Skeletal muscle tissue (tissue), 4 donors: Measurements from ENCODE around the gene UGT1A3. TPM values are rescaled to one million over a fixed set of nuclear protein-coding genes. Genes with fewer than 3 reads are reported as not detected.
"Not testable (repeated sequence)": the region's sequence is repeated elsewhere in the genome, so short reads cannot be mapped to it uniquely, and the experiment has no call there.

Source experiments
- H3K27ac ChIP-seq: one replicate; pipeline ENCODE4 v1.7.0; 2013; ENCODE audit warnings: mild to moderate bottlenecking, low read depth, low read length, inconsistent platforms
- H3K27me3 ChIP-seq, 3 donors: one replicate each; pipeline ENCODE4 v1.7.0; 2013; ENCODE audit warnings: low read length in 3 of 3; ENCODE audit not compliant: control insufficient read depth in 3 of 3, insufficient read depth in 3 of 3
- H3K36me3 ChIP-seq, 3 donors: one replicate each; pipeline ENCODE4 v1.7.0; 2013; ENCODE audit warnings: low read length in 3 of 3; ENCODE audit not compliant: control insufficient read depth in 3 of 3, insufficient read depth in 3 of 3
- H3K4me1 ChIP-seq, 3 donors: one replicate each; pipeline ENCODE4 v1.7.0; 2013; ENCODE audit warnings: low read length in 3 of 3, mild to moderate bottlenecking in 3 of 3; ENCODE audit not compliant: control insufficient read depth in 3 of 3, insufficient read depth in 3 of 3
- H3K4me3 ChIP-seq, 3 donors: one replicate each; pipeline ENCODE4 v1.7.0; 2013; ENCODE audit warnings: low read length in 3 of 3
- H3K9ac ChIP-seq, 3 donors: one replicate each; pipeline ENCODE4 v1.7.0; 2013; ENCODE audit warnings: low read length in 3 of 3, mild to moderate bottlenecking in 3 of 3, moderate library complexity in 2 of 3, low read depth in 1 of 3
- H3K9me3 ChIP-seq, 3 donors: one replicate each; pipeline ENCODE4 v1.7.0; 2013; ENCODE audit warnings: low read length in 3 of 3; ENCODE audit not compliant: control insufficient read depth in 3 of 3
- total RNA-seq: library from RNA; depleted of rRNA; stranded (reverse); fragments of >200 nt; gene quantifications from one replicate; pipeline ENCODE4 v1.2.3, GENCODE V29; 2014
- donor health status: Osteomylitis.

UGT1A3 gene
- total RNA-seq, 1 donor from 2014 or later: not detected

DNA sequence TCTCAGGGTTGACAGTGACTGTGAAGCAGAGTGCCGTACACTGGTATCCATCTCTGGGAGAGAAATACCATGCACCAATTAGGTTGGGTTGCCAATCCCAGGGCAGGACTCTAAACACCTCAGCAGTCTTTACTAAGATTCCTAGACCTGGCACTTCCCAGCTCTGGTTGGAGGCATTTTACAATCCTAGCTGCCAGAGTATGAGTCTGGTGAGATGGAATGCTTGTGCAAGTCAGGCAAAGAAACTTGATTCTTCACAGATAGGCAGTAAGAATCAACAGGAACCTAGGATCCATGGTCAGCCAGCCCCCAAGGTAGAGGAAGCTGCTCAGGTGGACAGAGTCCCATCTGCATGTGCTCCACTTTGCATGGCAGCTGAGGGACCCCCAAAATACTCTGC is 22.1 kb upstream of the UGT1A3 start:
- H3K9ac ChIP-seq: no peak overlapping the region
- no peaks in the 10 kb centered on the region for H3K9me3 ChIP-seq
- no peaks in the 10 kb centered on the region for H3K27me3 ChIP-seq
- no peaks in the 10 kb centered on the region for H3K36me3 ChIP-seq
- H3K27ac ChIP-seq: no peak overlapping the region
- no peaks in the 10 kb centered on the region for H3K4me1 ChIP-seq
- H3K4me3 ChIP-seq: no peak overlapping the region

DNA sequence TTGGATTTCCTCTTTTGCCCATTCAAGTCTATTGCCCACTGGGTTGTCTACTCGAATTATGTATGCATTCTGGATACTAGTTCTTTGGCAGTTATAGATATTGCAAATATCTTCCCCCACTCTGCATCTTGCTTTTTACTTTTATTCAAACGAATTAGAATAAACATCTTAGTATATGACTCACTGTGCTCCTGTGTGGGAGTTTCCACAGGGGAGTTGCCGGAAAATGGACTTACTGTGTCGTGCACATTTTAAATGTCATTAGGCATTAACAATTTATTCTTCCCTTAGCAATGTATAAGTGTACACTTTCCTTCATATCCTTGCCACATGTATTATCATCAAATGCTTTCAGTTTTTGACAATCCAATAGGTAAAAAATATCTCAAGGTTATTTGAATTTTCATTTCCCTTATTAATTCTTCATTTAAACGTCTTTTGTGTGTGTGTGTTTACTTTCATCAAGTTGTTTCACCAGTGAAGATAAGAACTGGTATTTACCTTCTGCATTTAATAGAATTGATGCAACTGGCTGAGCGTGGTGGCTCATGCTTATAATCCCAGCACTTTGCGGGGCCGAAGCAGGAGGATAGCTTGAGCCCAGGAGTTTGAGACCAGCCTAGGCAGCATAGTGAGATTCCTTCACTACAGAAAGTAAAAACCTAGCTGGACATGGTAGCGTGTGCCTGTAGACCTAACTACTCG is 20.8 kb upstream of the UGT1A3 start:
- Histone ChIP-seq H3K27ac (no peak overlapping the region), H3K36me3 (no peaks in the 10 kb centered on the region), H3K27me3 (peaks cover 0 to 3% (median 0%) of the 10 kb centered on the region in 3 donors), H3K4me1 (no peaks in the 10 kb centered on the region), H3K9ac (no peak overlapping the region), H3K9me3 (no peaks in the 10 kb centered on the region), H3K4me3 (no peak overlapping the region)

DNA sequence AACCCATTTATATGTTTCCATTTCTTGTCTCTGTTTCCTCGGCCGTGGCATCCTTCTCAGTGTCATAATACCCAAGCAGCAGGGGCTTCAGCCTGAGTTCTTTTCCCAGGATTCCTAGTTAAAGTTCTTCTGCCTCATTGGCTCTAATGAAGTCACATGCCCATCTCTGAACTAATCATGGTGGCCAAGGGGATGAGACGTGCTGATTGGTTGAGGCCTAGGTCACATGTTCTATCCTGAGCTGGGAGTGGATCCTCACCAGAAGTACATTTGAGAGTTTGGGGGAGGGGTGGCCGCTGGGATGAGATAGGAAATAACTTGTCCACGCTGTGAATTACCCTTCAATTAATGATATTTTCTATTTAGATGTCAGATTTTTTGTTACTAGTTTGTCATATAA is 19.9 kb upstream of the UGT1A3 start:
- H3K9me3 ChIP-seq: no peaks in the 10 kb centered on the region
- H3K9ac ChIP-seq: no peak overlapping the region
- H3K27me3 ChIP-seq: peaks cover 0 to 3% (median 0%) of the 10 kb centered on the region in 3 donors
- H3K36me3 ChIP-seq: no peaks in the 10 kb centered on the region
- no peak overlapping the region for H3K4me3 ChIP-seq
- no peak overlapping the region for H3K27ac ChIP-seq
- H3K4me1 ChIP-seq: no peaks in the 10 kb centered on the region

DNA sequence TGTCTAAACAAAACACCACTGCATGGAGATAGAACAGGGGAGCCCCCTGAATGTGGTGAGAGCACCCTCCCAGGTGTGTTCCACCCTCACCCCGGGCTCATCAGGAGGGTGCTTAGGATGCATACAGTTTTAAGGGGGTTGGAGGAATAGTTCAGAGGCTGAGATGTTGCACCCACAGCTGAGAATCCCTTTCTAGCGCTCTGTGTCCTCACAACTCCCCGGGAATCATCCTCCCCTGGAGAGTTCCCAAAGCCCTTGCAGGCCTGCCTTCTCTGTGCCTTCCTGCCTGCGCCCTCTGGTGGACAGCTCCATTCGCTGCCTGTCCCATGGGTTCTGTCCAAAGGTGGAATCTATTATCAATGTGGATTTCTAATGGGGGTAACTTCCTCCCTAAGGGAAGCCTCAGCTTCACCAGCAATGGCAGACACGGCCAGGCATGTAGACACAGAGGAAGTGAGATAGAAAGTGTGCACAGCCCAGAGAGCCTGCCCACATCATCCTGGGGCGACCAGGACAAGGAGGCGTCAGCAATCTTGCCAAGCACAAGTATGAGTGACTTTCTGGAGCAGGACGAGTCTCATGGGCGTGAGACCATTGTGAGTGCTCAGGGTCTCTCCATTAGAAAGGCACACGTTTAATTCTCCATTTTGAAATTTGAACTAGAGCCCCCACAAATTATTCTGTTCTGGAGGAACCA is 17.4 kb upstream of the UGT1A3 start:
- Histone ChIP-seq H3K36me3 (no peaks in the 10 kb centered on the region), H3K27me3 (peaks cover 0 to 3% (median 0%) of the 10 kb centered on the region in 3 donors), H3K9me3 (no peaks in the 10 kb centered on the region), H3K4me3 (no peak overlapping the region), H3K9ac (no peak overlapping the region), H3K4me1 (no peaks in the 10 kb centered on the region), H3K27ac (no peak overlapping the region)

DNA sequence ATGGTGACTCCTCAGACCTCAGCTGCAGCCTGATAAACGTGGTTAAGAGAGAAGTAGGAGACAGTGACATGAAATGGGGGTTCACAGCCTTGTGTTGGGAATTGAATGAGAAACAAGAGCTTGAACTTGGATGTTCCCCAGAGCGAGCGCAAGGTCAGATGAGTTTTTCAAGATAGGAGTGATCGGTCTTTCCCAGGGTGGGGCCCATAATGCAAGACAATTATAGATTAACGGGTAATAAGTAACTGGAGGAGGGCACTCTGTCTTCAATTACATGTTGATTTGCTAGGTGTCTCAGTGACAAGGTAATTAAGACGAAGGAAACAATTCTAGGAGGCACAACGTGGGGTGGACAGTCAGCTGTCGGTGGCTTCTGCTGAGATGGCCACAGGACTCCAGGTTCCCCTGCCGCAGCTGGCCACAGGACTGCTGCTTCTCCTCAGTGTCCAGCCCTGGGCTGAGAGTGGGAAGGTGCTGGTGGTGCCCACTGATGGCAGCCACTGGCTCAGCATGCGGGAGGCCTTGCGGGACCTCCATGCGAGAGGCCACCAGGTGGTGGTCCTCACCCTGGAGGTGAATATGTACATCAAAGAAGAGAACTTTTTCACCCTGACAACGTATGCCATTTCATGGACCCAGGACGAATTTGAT is 16.1 kb upstream of the UGT1A3 start, which contains the start of gene UGT1A5:
TSS of gene UGT1A5 (plus strand) at position 297 of the 651 bp plus-strand sequence. CDS start at position 382, 85 bp downstream.
- H3K4me3 ChIP-seq: no peak within 1 kb of the TSS
- H3K27ac ChIP-seq: no peak within 1 kb of the TSS
- no peaks in the 10 kb centered on the region for H3K9me3 ChIP-seq
- no peak within 1 kb of the TSS for H3K9ac ChIP-seq
- no peaks in the 10 kb centered on the region for H3K36me3 ChIP-seq
- no peaks in the 10 kb centered on the region for H3K4me1 ChIP-seq
- peaks cover 0 to 11% (median 0%) of the 10 kb centered on the region in 3 donors for H3K27me3 ChIP-seq

DNA sequence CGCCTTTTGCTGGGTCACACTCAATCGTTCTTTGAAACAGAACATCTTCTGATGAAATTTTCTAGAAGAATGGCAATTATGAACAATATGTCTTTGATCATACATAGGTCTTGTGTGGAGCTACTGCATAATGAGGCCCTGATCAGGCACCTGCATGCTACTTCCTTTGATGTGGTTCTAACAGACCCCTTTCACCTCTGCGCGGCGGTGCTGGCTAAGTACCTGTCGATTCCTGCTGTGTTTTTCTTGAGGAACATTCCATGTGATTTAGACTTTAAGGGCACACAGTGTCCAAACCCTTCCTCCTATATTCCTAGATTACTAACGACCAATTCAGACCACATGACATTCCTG is 15.6 kb upstream of the UGT1A3 start:
- Histone ChIP-seq H3K9ac (no peak overlapping the region), H3K4me3 (no peak overlapping the region), H3K9me3 (no peaks in the 10 kb centered on the region), H3K27ac (no peak overlapping the region), H3K27me3 (peaks cover 0 to 11% (median 0%) of the 10 kb centered on the region in 3 donors), H3K36me3 (no peaks in the 10 kb centered on the region), H3K4me1 (no peaks in the 10 kb centered on the region)

DNA sequence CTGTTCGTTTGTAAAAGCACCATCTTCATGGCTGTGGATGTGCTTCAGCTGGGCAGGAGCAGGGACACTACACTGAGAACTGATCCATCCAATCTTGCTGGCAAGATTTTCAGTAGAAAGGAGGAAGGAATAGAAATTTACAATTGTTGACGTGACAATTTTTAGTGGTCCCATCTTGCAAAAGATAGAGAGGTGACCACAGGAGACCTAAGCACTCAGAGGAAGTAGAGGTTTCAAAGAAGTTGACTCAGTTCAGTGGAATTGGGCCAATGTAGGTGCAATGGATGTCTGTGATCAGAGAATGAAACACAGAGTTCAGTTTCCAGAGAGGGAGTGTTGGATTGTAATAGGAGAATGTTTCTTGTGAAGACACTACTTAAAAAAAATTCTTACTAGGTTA is 14.7 kb upstream of the UGT1A3 start:
- peaks cover 0 to 11% (median 0%) of the 10 kb centered on the region in 3 donors for H3K27me3 ChIP-seq
- no peaks in the 10 kb centered on the region for H3K4me1 ChIP-seq
- no peaks in the 10 kb centered on the region for H3K36me3 ChIP-seq
- no peak overlapping the region for H3K27ac ChIP-seq
- H3K9me3 ChIP-seq: no peaks in the 10 kb centered on the region
- H3K9ac ChIP-seq: no peak overlapping the region
- H3K4me3 ChIP-seq: no peak overlapping the region

DNA sequence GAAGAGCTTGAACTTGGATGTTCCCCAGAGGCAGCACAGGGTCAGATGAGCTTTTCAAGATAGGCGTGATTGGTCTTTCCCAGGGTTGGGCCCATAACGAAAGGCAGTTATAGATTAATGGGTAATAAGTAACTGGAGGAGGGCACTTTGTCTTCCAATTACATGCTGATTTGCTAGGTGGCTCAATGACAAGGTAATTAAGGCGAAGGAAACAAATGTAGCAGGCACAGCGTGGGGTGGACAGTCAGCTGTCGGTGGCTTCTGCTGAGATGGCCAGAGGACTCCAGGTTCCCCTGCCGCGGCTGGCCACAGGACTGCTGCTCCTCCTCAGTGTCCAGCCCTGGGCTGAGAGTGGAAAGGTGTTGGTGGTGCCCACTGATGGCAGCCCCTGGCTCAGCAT is 10.3 kb upstream of the UGT1A3 start, which contains the start of gene UGT1A4:
TSS of gene UGT1A4 (plus strand) at position 185 of the 400 bp plus-strand sequence. CDS start at position 270, 85 bp downstream.
- no peak within 1 kb of the TSS for H3K4me3 ChIP-seq
- no peaks in the 10 kb centered on the region for H3K36me3 ChIP-seq
- peaks cover 0 to 2% (median 0%) of the 10 kb centered on the region in 3 donors for H3K9me3 ChIP-seq
- no peak within 1 kb of the TSS for H3K9ac ChIP-seq
- H3K27me3 ChIP-seq: peaks cover 0 to 12% (median 0%) of the 10 kb centered on the region in 3 donors
- H3K27ac ChIP-seq: no peak within 1 kb of the TSS
- H3K4me1 ChIP-seq: no peaks in the 10 kb centered on the region

DNA sequence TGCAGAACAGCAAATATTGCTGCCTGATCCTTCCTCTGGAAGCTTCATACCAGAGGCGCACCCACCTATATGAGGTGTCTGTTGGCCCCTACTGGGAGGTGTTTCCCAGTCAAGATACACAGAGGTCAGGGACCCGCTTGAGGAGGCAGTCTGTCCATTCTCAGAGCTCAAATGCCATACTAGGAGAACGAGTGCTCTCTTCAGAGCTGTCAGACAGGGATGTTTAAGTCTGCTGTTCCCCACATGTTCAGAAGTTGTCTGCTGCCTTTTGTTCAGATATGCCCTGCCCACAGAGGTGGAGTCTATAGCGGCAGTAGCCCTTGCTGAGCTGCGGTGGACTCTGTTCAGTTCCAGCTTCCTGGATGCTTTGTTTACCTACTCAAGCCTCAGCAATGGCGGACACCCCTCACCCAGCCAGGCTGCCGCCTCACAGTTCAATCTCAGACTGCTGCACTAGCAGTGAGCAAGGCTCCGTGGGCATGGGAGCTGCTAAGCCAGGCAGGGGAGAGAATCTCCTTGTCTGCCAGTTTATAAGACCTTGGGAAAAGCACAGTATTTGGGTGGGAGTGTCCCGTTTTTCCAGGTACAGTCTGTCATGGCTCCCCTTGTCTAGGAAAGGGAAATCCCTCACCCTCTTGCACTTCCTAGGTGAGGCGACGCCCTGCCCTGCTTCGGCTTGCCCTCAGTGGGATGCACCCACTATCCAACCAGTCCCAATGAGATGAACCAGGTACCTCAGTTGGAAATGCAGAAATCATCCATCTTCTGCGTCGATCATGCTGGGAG is 8.2 kb downstream of the UGT1A3 start:
- H3K9ac ChIP-seq, H3K9me3 ChIP-seq, H3K36me3 ChIP-seq, H3K27ac ChIP-seq, H3K4me1 ChIP-seq, H3K4me3 ChIP-seq: not testable (repeated sequence)
- peaks cover 0 to 10% (median 0%) of the 10 kb centered on the region in 3 donors for H3K27me3 ChIP-seq
